ENCODE measurements around the gene PHB1.
"Not testable (repeated sequence)": the region's sequence is repeated elsewhere in the genome, so short reads cannot be mapped to it uniquely, and the experiment has no call there.

Gene PHB1

DNA sequence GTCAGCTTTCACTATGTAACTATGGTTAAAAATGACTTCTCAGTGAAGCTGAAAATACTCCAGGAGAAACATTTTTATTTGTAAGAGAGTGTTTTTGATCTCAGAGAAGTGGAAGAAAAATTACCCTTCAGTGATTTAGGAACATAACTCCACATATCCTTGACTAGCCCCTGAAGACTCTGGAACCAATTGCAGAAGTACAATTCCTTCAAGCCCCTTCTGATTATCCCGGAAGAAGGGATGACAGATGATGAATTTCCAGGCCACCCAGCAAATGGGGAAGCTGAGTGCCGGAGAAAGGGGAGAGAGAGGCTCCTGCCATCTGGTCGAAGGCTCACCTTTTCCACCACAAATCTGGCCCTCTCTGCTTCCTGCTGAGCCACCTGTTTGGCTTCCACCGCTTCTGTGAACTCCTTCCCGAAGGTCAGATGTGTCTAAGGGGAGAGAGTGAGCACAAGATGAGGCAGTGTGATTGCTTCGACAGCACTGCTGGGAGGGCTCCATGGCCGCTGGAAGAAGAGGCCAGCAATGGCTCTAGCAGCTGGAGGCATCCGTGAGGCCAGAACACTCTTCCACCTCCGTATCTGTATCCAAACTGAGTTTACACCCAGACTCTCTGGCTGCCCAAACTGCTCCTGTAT is 8.1 kb downstream of the PHB1 start:
- DNase-seq (ENCODE audit: low spot score) = no peak

DNA sequence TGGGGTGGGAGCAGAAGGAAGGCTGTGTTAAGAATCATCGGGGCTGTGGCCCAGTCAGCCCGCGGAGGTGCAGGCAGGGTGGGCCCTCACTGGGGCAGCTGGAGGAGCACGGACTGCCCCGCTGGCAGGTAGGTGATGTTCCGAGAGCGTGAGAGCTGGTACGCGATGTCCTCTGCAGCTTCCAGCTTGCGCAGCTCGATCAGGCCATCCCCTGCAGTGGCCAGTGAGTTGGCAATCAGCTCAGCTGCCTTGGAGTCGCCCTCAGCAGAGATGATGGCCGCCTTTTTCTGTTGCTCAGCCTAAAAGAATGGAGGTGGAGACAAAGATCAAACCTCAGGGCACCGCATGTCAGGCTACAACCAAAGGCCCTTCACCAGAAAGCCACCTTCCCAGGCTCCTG is 9.8 kb downstream of the PHB1 start:
- no peak for DNase-seq (ENCODE audit: low spot score)

DNA sequence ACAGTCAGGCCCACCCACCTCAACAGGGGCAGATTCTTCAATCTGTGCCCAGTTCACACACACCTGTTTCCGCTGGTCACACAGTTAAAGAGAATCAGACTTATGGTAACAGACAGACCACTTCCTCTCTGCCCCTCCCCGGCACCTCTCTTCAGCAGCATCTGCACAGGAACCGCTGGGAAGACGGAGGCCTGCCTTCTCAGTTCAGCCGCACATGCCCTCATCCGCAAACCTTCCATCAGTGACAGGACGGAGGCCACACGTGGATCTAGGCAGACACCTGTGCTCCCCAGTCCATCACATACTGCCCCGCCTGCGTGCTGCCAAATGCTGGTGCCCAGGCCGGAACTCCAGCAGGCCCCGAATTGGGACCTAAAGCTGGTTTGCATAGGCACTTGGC is 10.3 kb downstream of the PHB1 start:
- DNase-seq (ENCODE audit: low spot score) = no peak

DNA sequence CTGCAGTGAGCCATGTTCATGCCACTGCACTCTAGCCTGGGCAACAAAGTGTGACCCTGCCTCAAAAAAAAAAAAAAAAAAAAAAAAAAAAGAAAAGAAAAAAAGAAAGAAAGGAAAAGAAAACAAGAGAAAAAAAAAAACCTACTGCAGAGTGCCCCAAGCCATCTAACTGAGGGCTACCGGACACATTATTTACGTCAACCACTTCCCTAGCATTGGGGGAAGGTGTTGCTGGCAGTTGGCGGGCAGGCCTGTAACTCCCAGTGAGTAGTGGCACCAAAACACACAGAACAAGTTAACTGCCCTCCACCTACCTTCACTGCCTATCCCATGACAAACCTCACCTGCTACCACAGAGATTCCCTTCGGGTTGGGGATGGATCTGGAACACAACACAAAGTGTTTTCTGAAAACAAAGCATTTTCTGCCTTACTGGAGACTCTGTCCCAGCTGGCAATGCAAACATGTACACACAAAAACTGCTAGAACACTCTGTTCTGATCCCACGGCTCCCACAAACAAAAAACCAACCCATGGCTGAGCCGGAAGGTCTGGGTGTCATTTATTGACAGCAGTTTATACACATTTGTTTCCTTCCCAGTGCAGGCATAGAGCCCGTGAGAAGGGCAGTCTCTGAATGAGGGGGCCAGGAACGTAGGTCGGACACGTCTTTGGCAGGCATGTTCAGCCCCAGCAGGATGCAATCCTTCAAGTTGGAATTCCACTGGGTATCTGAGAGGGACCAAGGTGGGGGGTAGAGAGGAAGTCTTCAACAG is 11.0 kb downstream of the PHB1 start:
- no peak for DNase-seq (ENCODE audit: low spot score)

DNA sequence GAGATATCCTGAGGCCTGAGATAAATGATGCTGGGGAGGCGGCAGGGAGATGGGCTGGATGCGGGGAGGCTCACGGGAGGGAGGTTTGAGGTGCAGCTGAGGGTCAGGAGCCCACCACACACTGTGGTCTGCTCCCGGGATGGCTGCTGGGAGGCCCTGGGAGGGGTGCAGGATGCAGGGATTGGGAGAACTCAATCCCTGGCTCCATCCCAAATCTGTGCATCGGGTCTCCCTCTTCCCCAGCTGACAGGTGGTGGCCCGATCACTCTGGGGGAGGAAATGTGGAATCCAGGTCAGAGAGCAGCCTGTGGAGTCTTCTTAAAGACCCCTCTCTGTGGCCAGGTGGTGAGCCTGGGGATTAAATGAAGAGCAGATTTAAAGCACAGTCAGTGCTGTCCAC is 12.0 kb downstream of the PHB1 start:
- no peak for DNase-seq (ENCODE audit: low spot score)

DNA sequence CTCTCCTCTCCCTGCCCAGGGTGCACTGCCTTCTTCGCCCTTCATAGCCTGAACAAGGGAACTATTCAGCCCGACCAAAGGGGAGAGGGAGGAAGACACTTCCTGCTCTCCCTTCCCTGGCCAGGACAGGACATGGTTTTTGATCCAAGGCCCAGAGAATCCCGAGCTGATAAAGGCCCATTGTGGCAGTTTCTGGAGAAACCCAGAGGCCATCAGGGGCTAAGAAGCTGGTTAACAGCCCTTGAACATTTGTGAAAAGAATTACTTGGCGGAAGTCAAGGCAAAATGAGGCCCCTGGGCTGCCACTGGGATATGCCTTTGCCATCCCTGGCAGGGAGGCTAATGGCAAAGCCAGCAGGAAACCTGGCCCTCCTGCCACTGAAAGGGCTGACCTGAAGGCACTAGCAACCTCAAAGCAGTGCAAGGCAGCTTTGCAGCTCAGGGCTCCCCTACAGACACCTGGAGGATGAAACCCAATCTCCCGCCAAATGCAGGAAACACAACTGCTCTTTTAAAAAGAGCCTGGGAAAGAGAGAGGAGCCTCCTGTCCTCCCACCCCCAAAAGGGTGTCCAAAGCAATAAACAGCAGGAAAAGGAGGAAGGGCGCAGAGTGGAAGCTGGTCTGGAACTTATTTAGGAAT is 12.6 kb downstream of the PHB1 start:
- no peak for DNase-seq (ENCODE audit: low spot score)

DNA sequence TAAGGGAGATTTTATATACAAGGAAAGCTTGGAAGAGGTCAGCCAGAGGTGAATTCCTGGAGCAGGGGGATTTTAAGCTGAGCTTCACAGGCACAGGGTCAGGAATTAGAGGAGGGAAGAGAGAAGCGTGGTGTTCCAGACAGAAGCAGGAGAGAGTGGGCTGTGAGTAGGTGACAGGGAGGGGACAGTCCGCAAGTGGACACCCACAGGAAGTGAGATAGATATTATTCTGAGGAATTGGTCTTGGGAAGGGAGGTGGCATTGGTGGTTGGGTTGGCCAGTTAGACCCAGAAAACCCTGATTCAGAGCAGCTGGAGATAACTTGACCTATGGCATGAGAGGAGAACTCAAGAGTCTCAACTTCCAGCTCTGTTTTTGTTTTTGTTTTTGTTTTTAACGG is 14.7 kb downstream of the PHB1 start:
- no peak for DNase-seq (ENCODE audit: low spot score)

DNA sequence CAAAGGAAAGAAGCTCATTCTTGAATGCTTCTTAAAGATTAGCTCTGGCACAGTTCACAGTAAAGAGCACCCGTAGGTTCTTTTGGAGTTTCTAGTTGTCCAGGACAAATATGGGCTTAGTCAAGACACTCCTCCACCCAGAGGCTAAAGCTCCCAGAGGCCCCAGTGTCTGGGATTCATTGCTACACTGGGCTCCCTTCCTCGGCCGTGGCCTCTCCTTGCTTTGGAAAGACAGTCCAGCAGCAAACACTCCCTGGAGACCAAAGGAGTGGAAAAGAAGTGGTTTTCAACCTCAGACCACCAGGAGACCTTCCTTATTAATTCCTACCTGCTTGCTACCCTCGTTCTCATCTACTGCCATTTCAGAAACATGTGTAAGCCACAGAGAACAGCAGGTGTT is 17.1 kb downstream of the PHB1 start:
- no peak for DNase-seq (ENCODE audit: low spot score)

DNA sequence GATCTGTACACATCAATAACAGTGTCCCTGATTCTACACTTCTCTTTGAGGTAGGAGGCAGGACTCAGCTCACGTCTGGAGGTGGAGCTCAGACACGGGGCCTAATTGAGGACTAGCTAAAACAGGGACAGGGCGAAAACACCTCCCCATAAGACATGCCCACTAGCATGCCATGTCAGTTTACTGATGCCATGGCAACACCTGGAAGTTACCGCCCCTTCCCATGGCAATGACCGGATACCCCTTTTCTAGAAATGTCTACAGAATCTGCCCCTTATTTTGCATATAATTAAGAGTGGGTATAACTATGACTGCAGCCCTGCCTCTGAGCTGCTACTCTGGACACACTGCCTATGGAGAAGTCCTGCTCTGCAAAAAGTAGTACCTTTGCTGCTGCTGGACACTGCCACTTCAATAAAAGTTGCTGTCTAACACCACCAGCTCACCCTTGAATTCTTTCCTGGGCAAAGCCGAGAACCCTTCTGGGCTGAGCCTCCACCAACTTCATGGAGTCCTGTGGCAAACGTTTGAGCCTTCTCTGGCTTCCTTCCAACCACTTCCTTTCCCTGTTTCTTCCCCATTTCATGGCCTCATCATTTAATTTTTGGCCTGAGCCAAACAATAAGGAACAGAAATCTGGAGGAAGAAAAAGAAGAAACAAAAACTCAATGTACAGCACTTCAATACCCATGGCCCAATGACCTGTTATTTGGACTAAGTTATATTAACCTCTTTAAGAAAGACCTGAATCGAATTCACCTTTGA is 21.0 kb downstream of the PHB1 start:
- no peak for DNase-seq (ENCODE audit: low spot score)

DNA sequence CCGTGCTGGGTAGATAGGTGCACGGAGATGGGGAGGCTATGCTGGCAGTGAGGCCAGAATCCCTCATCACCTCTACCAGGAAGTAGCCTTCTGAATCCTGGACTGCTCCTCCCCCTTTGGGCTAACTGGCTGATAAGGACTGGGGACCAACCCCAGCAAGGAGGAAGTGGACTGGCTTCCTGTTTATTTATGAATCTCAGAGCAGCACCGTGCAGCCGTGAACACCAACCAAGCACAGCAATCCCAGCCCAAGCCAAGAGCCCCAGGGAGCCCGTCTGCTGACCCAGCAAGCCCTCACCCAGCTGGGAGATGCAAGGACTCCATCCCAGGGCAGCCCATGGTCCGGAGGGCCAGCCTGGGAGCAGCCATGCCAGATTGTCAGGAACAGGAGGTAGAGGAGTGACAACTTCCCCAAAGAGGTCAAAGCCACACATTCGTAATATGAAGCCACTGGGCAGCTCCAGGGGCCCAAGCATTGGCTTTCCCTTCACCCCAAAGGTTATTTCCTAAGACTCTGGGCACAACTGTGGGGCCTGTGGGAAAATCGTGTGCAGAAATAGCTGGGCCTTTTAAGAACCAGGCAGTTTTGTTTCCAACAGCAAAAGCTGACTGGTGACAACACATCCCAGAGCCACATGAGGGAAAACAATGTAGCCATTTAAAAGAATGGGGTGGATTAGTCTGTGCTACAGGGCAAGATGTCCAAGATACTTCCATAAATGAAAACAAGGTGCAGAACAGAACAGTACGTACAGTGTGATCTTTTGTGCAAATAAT is 23.9 kb downstream of the PHB1 start:
- peak; percentile 53 for DNase-seq (ENCODE audit: low spot score)

DNA sequence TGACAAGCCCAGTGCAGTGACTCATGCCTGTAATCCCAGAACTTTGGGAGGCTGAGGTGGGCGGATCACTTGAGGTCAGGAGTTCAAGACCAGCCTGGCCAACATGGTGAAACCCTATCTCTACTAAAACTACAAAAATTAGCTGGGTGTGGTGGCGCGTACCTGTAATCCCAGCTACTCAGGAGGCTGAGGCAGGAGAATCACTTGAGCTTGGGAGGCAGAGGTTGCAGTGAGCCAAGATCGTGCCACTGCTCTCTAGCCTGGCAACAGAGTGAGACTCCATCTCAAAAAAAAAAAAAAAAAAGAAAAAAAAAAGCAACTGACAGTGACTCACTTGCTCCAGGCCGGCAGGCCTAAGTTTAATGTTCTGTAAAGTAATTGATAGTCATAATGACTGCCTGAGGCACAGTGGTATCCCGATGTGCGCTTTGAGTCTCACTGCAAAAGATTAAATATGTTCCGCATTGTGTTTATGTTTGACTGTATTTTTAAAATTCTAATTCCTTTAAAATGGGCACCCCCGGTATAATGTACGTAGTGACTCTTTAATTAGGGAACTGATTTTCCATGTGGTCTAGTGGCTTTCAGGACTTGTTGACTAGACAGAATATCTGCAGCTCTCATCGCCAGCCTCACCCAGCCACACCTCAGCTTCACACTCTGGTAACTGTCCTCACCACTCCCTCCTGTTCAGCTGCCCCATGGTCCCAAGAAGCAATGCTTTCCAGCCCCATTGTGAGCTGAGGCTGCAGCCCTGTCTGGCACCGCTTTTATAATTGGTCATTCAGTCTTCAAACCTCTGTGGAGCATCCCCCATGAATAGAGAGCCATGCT is 25.0 kb downstream of the PHB1 start:
- DNase-seq (ENCODE audit: low spot score) = not testable (repeated sequence)

DNA sequence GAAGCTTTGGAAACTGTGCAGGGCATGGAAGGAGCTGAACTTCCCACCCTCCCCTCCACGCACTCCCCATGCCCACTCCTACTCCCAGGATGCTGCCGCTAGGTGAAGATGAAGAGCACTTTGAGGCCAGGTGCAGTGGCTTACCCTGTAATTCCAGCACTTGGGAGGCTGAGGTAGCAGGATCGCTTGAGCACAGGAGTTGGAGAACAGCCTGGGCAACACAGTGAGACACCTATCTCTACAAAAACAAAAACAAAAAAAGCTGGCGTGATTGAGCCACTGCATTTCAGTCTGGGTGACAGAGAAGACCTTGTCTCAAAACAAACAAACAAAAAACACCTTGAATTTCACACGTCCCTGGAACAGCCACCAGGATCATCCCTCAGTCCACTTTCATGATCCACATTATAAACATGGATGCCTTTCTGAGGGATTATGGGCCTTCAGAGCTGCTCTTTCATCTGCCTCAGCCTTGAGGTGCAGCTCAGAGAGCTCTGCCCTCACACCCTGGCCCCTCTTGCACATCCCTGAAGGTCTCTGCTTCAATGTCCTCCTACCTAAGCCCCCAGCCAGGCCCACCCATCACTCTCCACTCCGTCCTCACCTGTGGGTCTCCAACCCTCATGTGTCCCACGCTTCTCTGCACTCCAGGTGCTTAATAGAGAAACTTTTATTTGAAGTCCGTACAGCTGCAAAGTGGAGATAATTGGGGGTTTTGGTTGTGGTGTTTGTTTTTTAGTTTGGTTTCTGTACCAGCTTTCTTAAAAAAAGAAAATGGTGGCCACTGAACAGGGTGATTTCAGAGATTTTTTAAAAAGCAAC is 25.8 kb downstream of the PHB1 start:
- DNase-seq (ENCODE audit: low spot score) = no peak

DNA sequence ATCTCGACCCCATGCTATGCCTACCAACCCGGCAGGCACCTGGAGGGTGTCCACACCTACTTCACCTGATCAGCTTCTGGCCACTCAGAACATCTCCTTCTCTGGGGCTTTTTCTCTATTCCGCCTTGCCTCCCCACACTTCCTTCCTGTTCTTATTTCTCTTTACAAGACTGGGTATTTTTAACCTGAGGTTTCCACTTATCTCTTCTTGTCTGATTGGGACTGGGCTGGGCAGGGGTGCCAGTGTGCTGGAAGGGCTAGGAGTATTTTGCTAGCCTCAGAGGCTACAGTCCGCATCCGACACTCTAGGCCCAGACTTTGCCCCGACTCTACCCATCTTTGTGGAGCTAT is 26.4 kb downstream of the PHB1 start:
- no peak for DNase-seq (ENCODE audit: low spot score)

DNA sequence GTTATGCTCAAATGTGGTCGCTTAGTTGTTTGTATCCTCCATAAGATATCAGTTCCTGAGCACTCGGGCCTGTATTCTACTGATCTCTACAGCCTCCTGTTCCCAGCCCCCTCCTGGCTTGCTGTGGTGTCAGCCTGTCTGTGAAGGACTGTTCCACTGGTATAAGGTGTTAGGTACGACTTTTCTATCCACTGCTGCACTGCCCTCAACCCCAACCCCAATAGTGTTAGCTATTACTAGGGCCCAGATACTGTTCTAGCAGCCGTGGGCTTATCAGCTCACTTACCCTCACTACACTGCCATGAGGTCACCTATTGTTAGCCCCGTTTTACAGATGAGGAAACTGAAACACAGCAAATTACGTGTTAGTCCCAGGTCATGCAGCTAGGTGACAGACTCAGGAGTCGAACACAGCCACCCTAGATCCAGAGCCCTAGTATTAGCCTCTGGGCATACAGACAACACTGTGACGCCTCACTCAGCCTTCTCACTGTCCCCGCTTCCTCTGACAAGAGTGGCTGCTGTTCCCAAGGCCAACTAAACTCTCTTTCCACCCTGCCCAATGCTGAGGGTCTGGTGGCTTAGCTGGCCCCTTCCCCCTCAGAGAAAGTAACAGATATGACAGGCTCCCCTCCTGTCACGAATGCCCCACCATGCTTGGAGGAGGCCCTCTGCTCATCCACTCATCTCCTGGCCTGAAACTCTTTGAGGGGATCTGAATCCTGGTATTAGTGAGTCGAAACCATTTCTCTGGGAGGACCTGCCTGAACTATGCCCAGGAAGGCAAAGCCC is 27.0 kb downstream of the PHB1 start:
- DNase-seq (ENCODE audit: low spot score) = no peak

DNA sequence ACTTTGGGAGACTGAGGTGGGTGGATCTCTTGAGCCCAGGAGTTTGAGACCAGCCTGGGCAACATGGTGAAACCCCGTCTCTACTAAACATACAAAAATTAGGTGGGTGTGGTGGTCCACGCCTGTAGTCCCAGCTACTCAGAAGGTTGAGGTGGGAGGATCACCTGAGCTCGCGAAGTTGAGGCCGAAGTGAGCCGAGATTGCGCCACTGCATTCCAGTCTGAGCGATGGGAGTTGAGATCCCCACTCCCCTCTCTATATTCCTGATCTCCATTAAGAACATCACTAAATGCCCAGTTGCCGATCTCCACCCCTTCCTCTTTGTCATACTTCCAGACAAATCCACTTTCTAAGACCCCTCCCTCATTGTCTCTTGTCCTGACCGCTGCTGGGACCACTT is 28.3 kb downstream of the PHB1 start:
- DNase-seq (ENCODE audit: low spot score) = no peak

DNA sequence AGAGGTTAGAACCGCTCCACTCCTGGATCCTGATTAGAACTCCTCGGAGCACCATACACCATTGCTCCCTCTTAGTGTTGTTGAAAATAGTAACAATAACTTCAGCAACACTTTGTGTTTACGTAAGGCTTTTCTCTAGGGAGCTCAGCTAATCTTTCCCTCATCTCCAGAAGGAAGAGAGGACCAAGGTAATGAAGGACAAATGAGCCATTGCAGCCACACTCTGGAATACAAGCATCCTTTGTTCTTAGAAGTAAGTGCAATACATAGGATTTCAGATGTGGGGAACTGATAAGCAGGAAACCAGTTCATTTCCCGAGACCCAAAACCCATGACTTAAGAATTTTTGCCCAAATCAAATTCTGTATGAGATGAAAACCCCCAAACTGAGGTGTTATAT is 29.7 kb downstream of the PHB1 start:
- no peak for DNase-seq (ENCODE audit: low spot score)

DNA sequence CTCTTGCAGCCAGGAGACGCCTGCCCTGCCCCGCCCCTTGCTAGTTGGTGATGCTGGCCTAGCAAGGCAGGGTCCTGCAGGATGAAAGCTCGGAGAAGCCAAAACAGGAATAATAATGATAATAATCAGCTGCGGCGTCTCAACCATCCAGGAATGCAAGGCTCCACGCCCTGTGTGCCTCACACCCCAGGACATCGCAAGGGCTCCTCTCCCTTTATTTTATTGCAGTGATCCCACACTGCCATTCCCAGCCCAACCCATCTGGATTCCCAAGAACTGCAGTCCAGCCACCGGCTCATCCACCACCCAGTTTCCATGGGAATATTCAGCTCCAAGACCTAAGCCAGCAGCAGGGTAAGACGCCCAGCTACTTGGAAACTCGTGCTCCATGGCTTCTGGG is 31.6 kb downstream of the PHB1 start:
- no peak for DNase-seq (ENCODE audit: low spot score)

DNA sequence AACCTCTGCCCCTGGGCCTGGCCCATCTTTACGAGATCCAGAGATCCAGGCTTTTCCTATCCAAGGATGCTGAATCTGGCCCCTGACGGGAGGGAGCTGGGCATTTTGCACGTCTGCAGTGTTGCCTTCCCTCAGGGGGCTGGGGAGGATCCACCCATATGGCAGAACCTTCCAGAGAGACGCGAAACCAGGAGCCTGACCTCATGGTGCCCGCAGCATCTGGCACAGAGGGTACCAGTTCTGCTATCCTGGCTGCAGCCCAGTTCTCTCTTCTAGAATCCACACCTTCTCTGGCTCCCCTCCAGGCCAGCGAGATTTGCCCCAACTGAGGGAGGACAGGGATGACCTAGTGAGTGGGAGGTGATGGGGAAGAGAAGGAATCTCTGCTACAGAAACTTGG is 32.1 kb downstream of the PHB1 start:
- no peak for DNase-seq (ENCODE audit: low spot score)

DNA sequence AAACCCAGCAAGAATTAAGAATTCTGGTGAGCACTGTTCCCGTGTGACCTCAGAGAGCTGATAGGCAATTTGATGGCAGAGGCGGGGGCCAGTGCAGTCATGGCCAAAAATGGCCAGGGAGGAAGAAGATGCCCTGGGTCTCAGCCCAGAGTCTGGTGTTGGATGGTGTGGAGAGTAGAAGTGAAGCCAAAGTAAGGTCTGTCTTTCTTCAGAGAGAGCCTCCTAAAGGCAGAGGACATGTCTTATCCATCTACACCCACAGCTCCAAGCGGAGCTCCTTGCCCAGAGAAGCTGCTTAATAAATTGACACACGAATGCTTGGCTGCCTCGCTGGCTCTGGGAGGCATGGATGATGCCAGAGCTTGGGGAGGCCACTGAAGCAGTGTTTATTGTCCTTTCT is 32.9 kb downstream of the PHB1 start:
- DNase-seq (ENCODE audit: low spot score) = no peak
